Stimulated activated CD8-positive, alpha-beta memory T cell treated with anti-CD3 and anti-CD28 coated beads, Interleukin-2, amount 100 ng/mL, for 48 hours (primary cell): ENCODE data around the gene CCNH.

Experiments
- DNase-seq, 2 donors: peaks; one replicate each; pipeline ENCODE4 v3.0.0-alpha.2; 2020; ENCODE audit warnings: low read depth in 2 of 2

The CCNH gene

GRCh38 chr5:87361031-87361445, 51.7 kb downstream of the CCNH start:
- DNase-seq: no peak

- DNase-seq: no peak
Observed at GRCh38 chr5:87360132-87360531, 52.6 kb downstream of the CCNH start.

- DNase-seq: no peak
Observed at GRCh38 chr5:87359106-87359505, 53.6 kb downstream of the CCNH start.

- DNase-seq: no peak
Observed at GRCh38 chr5:87354496-87354895, 58.2 kb downstream of the CCNH start.

GRCh38 chr5:87347841-87348240, 64.9 kb downstream of the CCNH start:
- no peak for DNase-seq

- DNase-seq: no peak
Observed at GRCh38 chr5:87347272-87347671, 65.5 kb downstream of the CCNH start.
